Bronchial epithelial cell (primary cell): ENCODE measurements around the gene TRIM32. TPM values are rescaled to one million over a fixed set of nuclear protein-coding genes. Genes with fewer than 3 reads are reported as not detected.
"Not testable (repeated sequence)": the region's sequence is repeated elsewhere in the genome, so short reads cannot be mapped to it uniquely, and the experiment has no call there.

Experiments used
- DNase-seq: peaks from one replicate; pipeline ENCODE4 v3.0.0-alpha.2; 2010; ENCODE audit warnings: low read depth
- FAIRE-seq: peaks from 2 replicates; lab custom pipeline; 2011; peaks lifted over from hg19 to GRCh38; lab: Jason Lieb, UNC
- H3K27me3 ChIP-seq: 2 replicates; pipeline ENCODE4 v1.5.1; 2011; ENCODE audit warnings: low read length; ENCODE audit not compliant: control insufficient read depth, insufficient read depth
- H3K36me3 ChIP-seq: 2 replicates; pipeline ENCODE4 v1.5.1; 2011; ENCODE audit warnings: low read length; ENCODE audit not compliant: control insufficient read depth, insufficient read depth
- H3K4me3 ChIP-seq: 2 replicates; pipeline ENCODE4 v1.5.1; 2011; ENCODE audit warnings: mild to moderate bottlenecking, low read depth, low read length, control low read depth
- CTCF ChIP-seq: IDR thresholded peaks from 2 replicates; pipeline ENCODE4 v1.5.1; 2011; ENCODE audit warnings: mild to moderate bottlenecking, moderate library complexity, low read length, control low read depth, inconsistent platforms; ENCODE audit not compliant: insufficient read depth, severe bottlenecking
- total RNA-seq: library from RNA; depleted of rRNA; stranded (reverse); fragments of >200 nt; gene quantifications from 2 replicates; pipeline ENCODE4 v1.2.1, GENCODE V29; 2014

The TRIM32 gene
- total RNA-seq, 1 donor from 2014 or later = 13.7 TPM

GRCh38 chr9:116689486-116690032 is 2.5 kb downstream of the TRIM32 start:
- no peak for TF ChIP-seq CTCF
- H3K27me3 ChIP-seq = no peaks in the 10 kb centered on the region
- FAIRE-seq (no peak), DNase-seq (no peak)
- no peak overlapping the region for H3K4me3 ChIP-seq
- H3K36me3 ChIP-seq = no peaks in the 10 kb centered on the region

GRCh38 chr9:116690805-116691204 is 3.7 kb downstream of the TRIM32 start:
- not testable (repeated sequence) for H3K4me3 ChIP-seq, H3K27me3 ChIP-seq, FAIRE-seq, H3K36me3 ChIP-seq, DNase-seq

- H3K4me3 ChIP-seq = no peak overlapping the region
- no peak for FAIRE-seq
- TF ChIP-seq CTCF = no peak
- H3K36me3 ChIP-seq = no peaks in the 10 kb centered on the region
- no peaks in the 10 kb centered on the region for H3K27me3 ChIP-seq
- no peak for DNase-seq
These were observed 4.5 kb downstream of the TRIM32 start for GRCh38 chr9:116691607-116692006.

GRCh38 chr9:116692616-116693015 is 5.5 kb downstream of the TRIM32 start:
- peak; percentile 30 for DNase-seq
- FAIRE-seq = no peak
- H3K4me3 ChIP-seq = no peak overlapping the region
- H3K36me3 ChIP-seq = no peaks in the 10 kb centered on the region
- H3K27me3 ChIP-seq = no peaks in the 10 kb centered on the region
- TF ChIP-seq CTCF = no peak

GRCh38 chr9:116693233-116693731 is 6.2 kb downstream of the TRIM32 start:
- Histone ChIP-seq H3K4me3 (no peak overlapping the region), H3K27me3 (no peaks in the 10 kb centered on the region), H3K36me3 (peaks cover 3% of the 10 kb centered on the region)
- TF ChIP-seq CTCF = no peak
- FAIRE-seq (no peak), DNase-seq (peak; percentile 92)

- peaks cover 6% of the 10 kb centered on the region for H3K36me3 ChIP-seq
- H3K27me3 ChIP-seq = no peaks in the 10 kb centered on the region
- FAIRE-seq (no peak), DNase-seq (no peak)
- TF ChIP-seq CTCF = no peak
- H3K4me3 ChIP-seq = no peak overlapping the region
These were observed 7.7 kb downstream of the TRIM32 start for GRCh38 chr9:116694785-116695291.
